Urinary bladder (tissue), 4 donors: ENCODE results near the gene ORM1. TPM values are rescaled to one million over a fixed set of nuclear protein-coding genes. Genes with fewer than 3 reads are reported as not detected.
A peak's percentile ranks its signal among the peaks of the same experiment; 100 is the strongest.
"Not testable (repeated sequence)": the region's sequence is repeated elsewhere in the genome, so short reads cannot be mapped to it uniquely, and the experiment has no call there.

ENCODE experiments used
- DNase-seq: peaks from one replicate; pipeline ENCODE4 v3.0.0-alpha.2; 2015; ENCODE audit errors: extremely low spot score
- H3K27ac ChIP-seq: one replicate; pipeline ENCODE4 v1.5.1; 2013; ENCODE audit warnings: low read depth, mild to moderate bottlenecking, moderate library complexity
- H3K36me3 ChIP-seq: one replicate; pipeline ENCODE4 v1.6.1; 2013; ENCODE audit warnings: mild to moderate bottlenecking, moderate library complexity; ENCODE audit not compliant: insufficient read depth
- H3K4me1 ChIP-seq: one replicate; pipeline ENCODE4 v1.6.1; 2013; ENCODE audit warnings: mild to moderate bottlenecking, moderate library complexity; ENCODE audit not compliant: insufficient read depth
- H3K4me3 ChIP-seq: one replicate; pipeline ENCODE4 v1.5.1; 2013; ENCODE audit warnings: low read depth, low read length
- WGBS: extraction: QIAGEN DNeasy Blood & Tissue Kit; methylation state at CpG from one replicate; pipeline ENCODE4 v1.1.7; 2013; 5-methylcytosine and 5-hydroxymethylcytosine counted together
- polyA plus RNA-seq: library from polyadenylated mRNA; stranded (reverse); fragments of 200-250 nt; gene quantifications from one replicate; pipeline ENCODE4 v1.2.3, GENCODE V29; 2013
- total RNA-seq: library from RNA; depleted of rRNA; stranded (reverse); fragments of >200 nt; gene quantifications from one replicate; pipeline ENCODE4 v1.2.3, GENCODE V29; 2014
- donor health status: healthy with polysubstance abuse.
- donor health status: healthy.

ORM1 gene
- 0.53 TPM for total RNA-seq
- 19.2 TPM for polyA plus RNA-seq

GRCh38 chr9:114322831-114323531 is at the start of gene ORM1:
TSS of gene ORM1 (plus strand) at chr9:114323098. CDS start at chr9:114323134, 36 bp downstream.
- H3K4me1 ChIP-seq, DNase-seq, H3K36me3 ChIP-seq, H3K27ac ChIP-seq, H3K4me3 ChIP-seq: not testable (repeated sequence)
- 87% methylated on average over 4 of the region's 15 CpGs for WGBS

DNA sequence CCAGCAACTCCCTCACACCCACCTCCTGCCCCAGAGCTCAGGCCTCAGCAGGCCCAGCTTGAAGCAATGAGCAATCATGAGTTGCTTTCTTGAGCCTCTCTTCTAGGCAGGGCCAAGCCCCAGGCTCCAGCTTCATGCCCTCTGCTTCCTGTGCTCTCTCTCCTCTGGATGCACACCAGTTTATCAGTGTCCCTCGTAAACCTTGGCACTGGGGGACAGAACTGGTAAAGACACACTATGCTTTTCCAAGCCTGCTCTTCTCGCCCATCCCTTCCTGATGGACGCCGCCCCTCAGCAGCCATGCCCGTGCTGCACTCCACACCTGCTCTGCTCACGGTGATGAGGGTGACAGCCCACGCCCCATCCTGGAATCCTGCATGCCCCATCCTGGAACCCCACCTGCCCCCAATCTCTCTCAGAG is 49.4 kb upstream of the ORM1 start:
- Histone ChIP-seq H3K4me3 (no peak overlapping the region), H3K4me1 (no peaks in the 10 kb centered on the region), H3K36me3 (no peaks in the 10 kb centered on the region), H3K27ac (no peak overlapping the region)
- no peak for DNase-seq
- WGBS: 90% methylated on average over 7 of the region's 7 CpGs

DNA sequence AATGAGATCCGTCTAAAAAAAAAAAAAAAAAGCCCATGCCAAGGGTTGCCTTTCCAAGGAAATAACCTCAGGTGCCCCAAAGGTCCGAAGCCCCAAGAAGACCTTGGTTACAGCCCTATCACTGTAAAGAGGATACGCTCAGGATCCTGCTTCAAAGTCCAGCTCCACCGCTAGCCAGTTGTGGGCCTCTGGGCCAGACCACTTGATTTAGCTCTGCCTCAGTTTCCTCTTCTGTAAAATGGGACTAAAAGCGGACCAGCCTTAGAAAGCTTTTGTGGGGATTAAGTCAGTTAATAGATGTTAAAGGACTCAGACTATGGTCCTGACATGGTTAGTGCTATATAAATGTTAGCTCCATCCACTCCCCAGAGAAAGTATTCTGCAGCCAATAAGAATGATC is 48.7 kb upstream of the ORM1 start:
- Histone ChIP-seq H3K4me3 (no peak overlapping the region), H3K4me1 (no peaks in the 10 kb centered on the region), H3K27ac (no peak overlapping the region), H3K36me3 (no peaks in the 10 kb centered on the region)
- DNase-seq: no peak
- WGBS: 96% methylated on average over 5 of the region's 5 CpGs

DNA sequence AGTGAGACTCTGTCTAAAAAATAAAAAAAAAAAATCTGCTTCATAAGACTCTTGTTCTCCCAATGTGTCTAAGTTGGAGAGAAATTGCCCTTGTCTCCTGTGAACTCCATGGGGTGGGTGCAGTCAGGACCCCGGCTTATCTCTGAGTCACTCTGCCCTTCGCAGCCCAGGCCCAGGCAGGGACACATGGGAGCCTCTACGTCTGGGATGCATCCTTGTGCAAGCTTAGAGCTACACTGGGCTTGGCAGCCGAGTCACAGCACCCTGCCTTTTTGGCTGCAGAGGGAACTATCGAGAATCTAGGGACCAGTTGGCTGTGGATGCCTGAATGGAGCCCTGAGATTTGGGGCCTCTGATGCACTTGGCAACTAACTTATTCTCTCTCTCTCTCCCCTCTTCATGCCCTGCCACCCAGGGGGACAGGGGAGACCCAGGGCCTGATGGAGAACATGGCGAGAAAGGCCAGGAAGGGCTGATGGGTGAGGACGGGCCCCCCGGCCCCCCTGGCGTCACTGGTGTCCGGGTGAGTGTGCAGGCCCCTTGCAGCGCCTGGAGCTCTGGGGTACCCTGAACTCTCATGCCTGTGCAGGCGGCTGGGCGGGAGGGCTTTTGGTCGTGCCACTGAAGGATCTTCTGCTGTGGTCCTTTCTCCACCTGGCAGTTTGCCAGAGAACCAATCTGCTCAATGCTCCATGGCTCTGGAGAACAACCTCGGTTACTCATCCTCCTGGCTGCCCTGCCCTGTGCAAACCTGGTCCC is 47.5 kb upstream of the ORM1 start:
- Histone ChIP-seq H3K4me3 (no peak overlapping the region), H3K4me1 (no peaks in the 10 kb centered on the region), H3K27ac (no peak overlapping the region), H3K36me3 (no peaks in the 10 kb centered on the region)
- WGBS: 89% methylated on average over 15 of the region's 15 CpGs
- no peak for DNase-seq

GRCh38 chr9:114276908-114277821 is 45.7 kb upstream of the ORM1 start:
- no peak overlapping the region for H3K4me3 ChIP-seq
- no peak overlapping the region for H3K27ac ChIP-seq
- H3K36me3 ChIP-seq: no peaks in the 10 kb centered on the region
- 80% methylated on average over 18 of the region's 18 CpGs for WGBS
- no peak for DNase-seq
- H3K4me1 ChIP-seq: no peaks in the 10 kb centered on the region

DNA sequence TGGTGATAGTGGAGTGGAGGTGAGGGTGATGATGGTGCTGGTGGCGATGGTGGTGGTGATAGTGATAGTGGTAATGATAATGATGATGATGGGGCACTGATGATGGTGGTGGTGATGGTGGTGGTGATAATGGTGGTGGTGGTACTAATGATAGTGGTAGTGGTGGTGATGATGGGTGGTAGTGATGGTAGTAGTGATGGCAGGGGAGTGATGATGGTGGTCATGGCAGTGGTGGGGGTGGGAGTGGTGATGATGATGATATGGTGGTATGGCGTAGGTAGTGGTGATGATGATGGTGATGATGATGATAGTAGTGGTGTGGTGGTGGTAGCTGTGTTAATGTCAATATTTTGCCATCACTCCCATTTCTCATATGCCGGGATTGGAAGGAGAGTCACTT is 44.5 kb upstream of the ORM1 start:
- no peak for DNase-seq
- Histone ChIP-seq H3K4me3 (no peak overlapping the region), H3K36me3 (no peaks in the 10 kb centered on the region), H3K4me1 (no peaks in the 10 kb centered on the region), H3K27ac (no peak overlapping the region)
- WGBS: 73% methylated on average over 3 of the region's 3 CpGs

GRCh38 chr9:114278881-114279570 is 43.9 kb upstream of the ORM1 start:
- Histone ChIP-seq H3K27ac (no peak overlapping the region), H3K36me3 (no peaks in the 10 kb centered on the region), H3K4me3 (no peak overlapping the region), H3K4me1 (no peaks in the 10 kb centered on the region)
- 56% methylated on average over 14 of the region's 14 CpGs for WGBS
- no peak for DNase-seq

- 95% methylated on average over 3 of the region's 3 CpGs for WGBS
Observed at GRCh38 chr9:114279693-114280092, 43.2 kb upstream of the ORM1 start.

DNA sequence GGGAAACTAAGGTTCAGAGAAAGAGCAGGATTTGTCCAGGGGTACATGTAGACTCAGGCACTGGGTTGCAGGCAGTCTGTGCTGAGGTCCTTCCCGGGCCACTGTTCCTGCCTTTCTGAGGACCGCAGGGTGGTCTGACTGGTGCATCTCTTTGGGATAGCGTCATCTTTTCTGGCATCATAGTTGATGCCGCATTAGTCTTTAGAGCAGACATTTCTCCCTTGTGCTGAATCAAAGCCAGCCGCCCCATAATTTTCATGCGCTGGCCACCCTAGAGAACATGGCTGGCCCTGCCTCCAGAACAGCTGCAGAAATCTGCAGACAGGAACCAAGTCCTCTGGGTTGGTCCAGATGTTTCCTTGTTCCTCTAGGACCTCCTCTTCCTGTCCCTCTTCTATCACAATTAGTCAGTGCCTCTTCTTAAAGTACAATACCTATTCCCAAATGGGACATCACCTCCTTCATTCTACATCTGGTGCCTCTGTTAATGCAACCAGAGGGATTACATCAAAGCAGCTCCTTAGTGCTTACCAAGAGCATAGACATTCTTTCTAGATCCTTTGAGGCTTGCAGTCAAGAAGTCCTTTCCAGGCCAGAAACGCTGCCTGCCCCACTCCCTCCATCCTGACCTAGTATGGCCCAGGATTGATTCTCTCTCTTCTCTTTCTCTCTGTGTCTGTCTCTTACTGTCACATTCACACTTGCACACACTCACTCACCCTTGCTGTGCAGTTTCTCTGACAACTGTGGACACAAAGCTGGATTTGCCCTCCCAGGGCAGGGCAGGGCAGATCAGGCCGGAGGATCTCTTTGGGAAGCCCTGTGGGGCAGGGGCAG is 42.0 kb upstream of the ORM1 start:
- DNase-seq: no peak
- 68% methylated on average over 8 of the region's 8 CpGs for WGBS
- H3K36me3 ChIP-seq: no peaks in the 10 kb centered on the region
- no peak overlapping the region for H3K4me3 ChIP-seq
- no peak overlapping the region for H3K27ac ChIP-seq
- no peaks in the 10 kb centered on the region for H3K4me1 ChIP-seq

More at GRCh38 chr9:114279693-114280092, 43.2 kb upstream of the ORM1 start:
- Histone ChIP-seq H3K27ac (no peak overlapping the region), H3K36me3 (no peaks in the 10 kb centered on the region), H3K4me3 (no peak overlapping the region), H3K4me1 (no peaks in the 10 kb centered on the region)
- no peak for DNase-seq

- WGBS: 75% methylated on average over 12 of the region's 12 CpGs
- DNase-seq: peak; percentile 41
- H3K4me3 ChIP-seq: no peak overlapping the region
- no peaks in the 10 kb centered on the region for H3K4me1 ChIP-seq
- no peak overlapping the region for H3K27ac ChIP-seq
- no peaks in the 10 kb centered on the region for H3K36me3 ChIP-seq
Observed at GRCh38 chr9:114281473-114282103, 41.3 kb upstream of the ORM1 start.

DNA sequence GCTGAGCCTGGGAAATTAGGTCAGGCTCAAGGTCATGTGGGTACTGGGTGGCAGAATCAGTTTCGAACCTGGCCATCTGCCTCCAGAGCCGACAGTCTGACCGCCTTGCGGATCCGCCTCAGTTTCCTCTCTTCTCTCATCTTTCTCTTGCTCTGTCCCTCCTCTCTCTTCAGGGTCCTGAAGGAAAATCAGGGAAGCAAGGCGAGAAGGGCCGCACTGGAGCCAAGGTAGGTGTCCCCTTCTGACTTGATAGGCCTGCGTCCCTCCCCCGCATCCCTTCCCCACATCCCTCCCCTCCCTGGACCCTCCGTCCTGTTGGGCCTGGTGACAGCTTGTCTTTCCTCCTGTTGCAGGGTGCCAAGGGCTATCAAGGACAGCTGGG is 40.8 kb upstream of the ORM1 start:
- 92% methylated on average over 10 of the region's 10 CpGs for whole genome bisulfite sequencing
- Histone ChIP-seq H3K4me3 (no peak overlapping the region), H3K4me1 (no peaks in the 10 kb centered on the region), H3K36me3 (no peaks in the 10 kb centered on the region), H3K27ac (no peak overlapping the region)
- no peak for DNase-seq

DNA sequence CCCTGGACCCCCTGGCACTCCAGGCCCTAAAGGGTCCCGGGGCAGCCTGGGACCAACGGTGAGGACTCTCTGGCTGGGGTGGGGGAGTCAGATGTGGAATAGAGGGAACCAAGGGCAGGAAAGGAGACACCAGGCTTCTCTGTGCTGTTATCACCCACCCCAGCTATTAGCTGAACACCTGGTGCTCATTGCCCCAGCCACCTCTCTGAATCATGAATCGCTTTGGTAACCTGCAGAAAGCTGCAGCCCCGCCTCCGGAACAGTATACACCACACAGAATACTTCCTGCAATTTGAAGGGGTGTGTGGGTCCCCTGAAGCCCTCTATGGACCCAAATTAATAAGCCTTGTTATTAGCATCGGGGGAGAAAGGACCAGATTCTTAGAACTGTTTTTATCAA is 40.4 kb upstream of the ORM1 start:
- DNase-seq: no peak
- 84% methylated on average over 6 of the region's 6 CpGs for WGBS
- H3K27ac ChIP-seq: no peak overlapping the region
- H3K36me3 ChIP-seq: no peaks in the 10 kb centered on the region
- H3K4me1 ChIP-seq: no peaks in the 10 kb centered on the region
- no peak overlapping the region for H3K4me3 ChIP-seq
